Testis (tissue), 2 donors: ENCODE measurements around the gene TMEM101.

Experiments used
- POLR2A ChIP-seq: fragments of 450-650 bp; IDR thresholded peaks from one replicate; pipeline ENCODE4 v1.6.1; 2017; ENCODE audit warnings: antibody characterized with exemption, mild to moderate bottlenecking, moderate library complexity
- TF ChIP-seq, protein P1 (sequence below), 3 experiments: fragments of 450-650 bp in 2 of 3; fragments of 200-600 bp in 1 of 3; sonication (generic) in 1 of 3; IDR thresholded peaks; one replicate each; pipeline ENCODE4 v1.5.1; 2016 to 2019; ENCODE audit warnings: antibody characterized with exemption in 3 of 3, mild to moderate bottlenecking in 2 of 3, moderate library complexity in 1 of 3

DNA sequence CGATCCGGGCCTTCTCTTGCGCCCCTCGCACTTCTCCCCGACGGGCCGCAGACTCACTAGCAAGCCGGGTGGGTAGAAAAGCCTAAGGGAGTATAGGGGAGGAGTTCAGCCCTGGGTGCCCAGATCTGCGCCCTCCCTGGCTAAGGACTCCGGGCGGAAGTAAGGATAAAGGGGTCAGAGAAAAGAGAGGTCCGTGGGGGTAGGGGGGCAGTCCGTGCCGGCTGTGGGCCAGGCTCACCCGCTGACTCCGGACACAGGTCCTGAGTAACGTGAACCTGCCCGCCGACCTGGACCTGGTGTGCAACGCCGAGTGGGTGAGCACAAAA is 8.5 kb downstream of the TMEM101 start:
- TF ChIP-seq, protein P1, sequence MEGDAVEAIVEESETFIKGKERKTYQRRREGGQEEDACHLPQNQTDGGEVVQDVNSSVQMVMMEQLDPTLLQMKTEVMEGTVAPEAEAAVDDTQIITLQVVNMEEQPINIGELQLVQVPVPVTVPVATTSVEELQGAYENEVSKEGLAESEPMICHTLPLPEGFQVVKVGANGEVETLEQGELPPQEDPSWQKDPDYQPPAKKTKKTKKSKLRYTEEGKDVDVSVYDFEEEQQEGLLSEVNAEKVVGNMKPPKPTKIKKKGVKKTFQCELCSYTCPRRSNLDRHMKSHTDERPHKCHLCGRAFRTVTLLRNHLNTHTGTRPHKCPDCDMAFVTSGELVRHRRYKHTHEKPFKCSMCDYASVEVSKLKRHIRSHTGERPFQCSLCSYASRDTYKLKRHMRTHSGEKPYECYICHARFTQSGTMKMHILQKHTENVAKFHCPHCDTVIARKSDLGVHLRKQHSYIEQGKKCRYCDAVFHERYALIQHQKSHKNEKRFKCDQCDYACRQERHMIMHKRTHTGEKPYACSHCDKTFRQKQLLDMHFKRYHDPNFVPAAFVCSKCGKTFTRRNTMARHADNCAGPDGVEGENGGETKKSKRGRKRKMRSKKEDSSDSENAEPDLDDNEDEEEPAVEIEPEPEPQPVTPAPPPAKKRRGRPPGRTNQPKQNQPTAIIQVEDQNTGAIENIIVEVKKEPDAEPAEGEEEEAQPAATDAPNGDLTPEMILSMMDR (IDR thresholded peaks at IDR 0.05): no peak
- no peak for TF ChIP-seq POLR2A
